NOMO-1 treated with DMSO at 0.1 percent for 48 hours (cell line): ENCODE data around the gene QTRT2.
A peak's percentile ranks its signal among the peaks of the same experiment; 100 is the strongest.

Experiments
- DNase-seq: peaks from one replicate; lab custom pipeline; 2025; ENCODE audit not compliant: unreplicated experiment; lab: John Stamatoyannopoulos, UW

Gene QTRT2

GRCh38 chr3:114056130-114057010, at the start of gene QTRT2, which contains the start of gene CCDC191:
Gene QTRT2 (plus strand): TSS chr3:114056737. CDS start chr3:114065258, 8,521 bp downstream.
Gene CCDC191 (minus strand): TSS chr3:114056526. CDS start chr3:114056466, 60 bp downstream.
- DNase-seq = peak; percentile 99

- peak; percentile 0 for DNase-seq
These were observed 45.3 kb upstream of the QTRT2 start for GRCh38 chr3:114011059-114011797.

- no peak for DNase-seq
These were observed 42.3 kb upstream of the QTRT2 start for GRCh38 chr3:114014211-114014610.

GRCh38 chr3:114019486-114019885, 37.1 kb upstream of the QTRT2 start:
- DNase-seq = no peak

- DNase-seq = no peak
These were observed 35.6 kb upstream of the QTRT2 start for GRCh38 chr3:114020907-114021306.

- DNase-seq = no peak
These were observed 34.3 kb upstream of the QTRT2 start for GRCh38 chr3:114022145-114022802.

GRCh38 chr3:114025451-114025850, 31.1 kb upstream of the QTRT2 start:
- DNase-seq = no peak

GRCh38 chr3:114026331-114026730, 30.2 kb upstream of the QTRT2 start:
- DNase-seq = no peak

- DNase-seq = no peak
These were observed 22.8 kb upstream of the QTRT2 start for GRCh38 chr3:114033721-114034120.

- DNase-seq = no peak
These were observed 22.3 kb upstream of the QTRT2 start for GRCh38 chr3:114034211-114034610.

GRCh38 chr3:114034787-114035545, 21.6 kb upstream of the QTRT2 start:
- DNase-seq = no peak

GRCh38 chr3:114035896-114036295, 20.6 kb upstream of the QTRT2 start:
- DNase-seq = no peak

GRCh38 chr3:114043205-114043604, 13.3 kb upstream of the QTRT2 start:
- DNase-seq = no peak

GRCh38 chr3:114052216-114052615, 4.3 kb upstream of the QTRT2 start:
- DNase-seq = no peak

GRCh38 chr3:114057011-114057347, 442 bp downstream of the QTRT2 start:
- DNase-seq = no peak

GRCh38 chr3:114058646-114059045, 2.1 kb downstream of the QTRT2 start:
- DNase-seq = no peak

GRCh38 chr3:114060906-114061655, 4.5 kb downstream of the QTRT2 start:
- DNase-seq = peak; percentile 26

GRCh38 chr3:114067804-114068203, 11.3 kb downstream of the QTRT2 start:
- no peak for DNase-seq

- no peak for DNase-seq
These were observed 11.8 kb downstream of the QTRT2 start for GRCh38 chr3:114068336-114068735.

- no peak for DNase-seq
These were observed 15.2 kb downstream of the QTRT2 start for GRCh38 chr3:114071786-114072185.
